DMS53 treated with DMSO at 0.1 percent for 48 hours (cell line): ENCODE measurements around the gene MUC5B.
"Not testable (repeated sequence)": the region's sequence is repeated elsewhere in the genome, so short reads cannot be mapped to it uniquely, and the experiment has no call there.

Experiments
- DNase-seq: peaks from one replicate; lab custom pipeline; 2025; ENCODE audit not compliant: unreplicated experiment; lab: John Stamatoyannopoulos, UW

Gene MUC5B

DNA sequence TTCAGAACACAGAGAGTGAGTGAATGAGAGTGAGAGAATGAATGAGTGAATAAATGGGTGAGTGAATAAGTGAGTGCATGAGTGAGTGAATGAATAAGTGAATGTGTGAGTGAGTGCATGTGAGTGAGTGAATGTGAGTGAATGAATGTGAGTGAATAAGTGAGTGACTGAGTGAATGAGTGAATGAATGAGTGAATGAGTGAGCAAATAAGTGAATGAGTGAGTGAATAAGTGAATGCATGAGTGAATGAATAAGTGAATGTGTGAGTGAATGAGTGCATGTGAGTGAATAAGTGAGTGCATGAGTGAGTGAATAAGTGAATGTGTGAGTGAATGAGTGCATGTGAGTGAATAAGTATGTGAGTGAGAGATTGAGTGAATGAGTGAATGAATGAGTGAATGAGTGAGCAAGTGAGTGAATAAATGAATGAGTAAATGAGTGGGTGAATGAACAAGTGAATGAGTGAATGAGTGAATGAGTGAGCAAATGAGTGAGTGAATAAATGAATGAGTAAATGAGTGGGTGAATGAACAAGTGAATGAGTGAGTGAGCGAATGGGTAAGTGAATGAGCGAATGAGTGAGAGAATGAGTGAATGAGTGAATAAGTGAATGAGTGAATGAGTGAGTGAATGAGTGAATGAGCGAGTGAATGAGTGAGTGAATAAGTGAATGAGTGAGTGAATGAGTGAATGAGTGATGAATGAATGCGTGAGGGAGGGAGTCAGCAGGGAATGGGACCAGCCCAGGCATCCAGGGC, 21.3 kb upstream of the MUC5B start:
- DNase-seq, result no peak

- no peak for DNase-seq
These were observed 20.6 kb upstream of the MUC5B start for GRCh38 chr11:1202154-1202775.

- DNase-seq, result peak; percentile 27
These were observed 19.9 kb upstream of the MUC5B start for GRCh38 chr11:1202776-1203504.

- no peak for DNase-seq
These were observed 19.2 kb upstream of the MUC5B start for GRCh38 chr11:1203505-1204271.

- no peak for DNase-seq
These were observed 18.3 kb upstream of the MUC5B start for GRCh38 chr11:1204381-1205101.

DNA sequence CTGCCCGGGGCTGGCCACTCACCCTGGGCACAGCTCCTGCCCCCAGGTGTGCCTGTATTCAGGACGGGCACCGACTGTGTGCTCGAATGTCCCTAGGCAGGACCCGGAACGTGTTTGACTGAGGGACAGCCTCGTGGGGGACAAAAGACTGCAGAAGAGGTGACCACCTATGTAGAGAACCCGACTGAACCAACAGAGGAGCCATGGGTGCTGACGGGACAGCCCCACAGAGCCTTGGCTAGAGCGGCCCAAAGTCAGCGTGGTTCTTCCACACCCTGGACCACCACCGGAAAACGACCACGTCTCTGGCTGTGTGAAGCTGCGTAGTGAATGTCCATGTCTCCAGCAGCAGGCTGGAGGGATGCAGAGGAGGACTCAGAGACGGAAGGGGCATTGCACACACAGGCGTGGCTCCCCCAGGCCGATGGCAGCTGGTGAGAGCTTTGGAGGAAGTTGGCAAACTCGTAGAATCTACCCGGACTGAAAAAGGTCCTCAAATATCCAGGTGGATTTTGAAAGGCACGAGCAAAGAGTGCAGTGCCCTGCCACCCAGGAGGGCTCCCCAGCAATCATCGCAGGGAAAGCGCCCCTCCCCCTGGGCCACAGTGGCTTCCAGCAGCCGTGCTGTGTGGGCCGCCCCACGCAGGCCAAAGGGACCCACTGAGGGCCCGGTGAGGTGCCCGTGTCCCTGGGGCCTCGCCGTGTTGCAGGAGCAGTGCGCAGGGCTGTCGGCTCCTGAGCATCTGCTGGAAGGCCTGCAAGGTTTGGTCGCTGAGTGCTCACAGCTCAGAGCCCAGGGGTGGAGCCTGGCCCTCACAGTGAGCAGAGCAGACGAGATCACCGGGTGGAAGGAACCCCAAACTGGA, 17.5 kb upstream of the MUC5B start:
- DNase-seq, result no peak

DNA sequence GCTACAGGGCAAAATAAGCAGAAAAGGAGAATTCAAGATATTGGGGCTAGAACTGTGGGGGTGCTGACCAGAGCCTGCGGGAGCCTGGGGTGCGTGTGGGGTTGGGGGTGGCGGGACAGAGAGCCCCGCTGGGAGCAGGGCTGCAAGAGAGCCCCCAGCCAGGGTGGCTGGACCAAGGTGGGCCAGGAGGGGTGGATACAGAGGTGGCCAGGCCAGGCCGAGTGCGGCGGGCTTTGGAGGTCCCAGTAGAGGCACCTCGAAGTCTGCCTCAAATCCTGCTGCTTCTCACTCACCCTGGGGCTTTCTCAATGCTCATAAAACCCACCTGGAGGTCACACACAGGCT, 16.9 kb upstream of the MUC5B start:
- no peak for DNase-seq

GRCh38 chr11:1206391-1207271, 16.2 kb upstream of the MUC5B start:
- no peak for DNase-seq

DNA sequence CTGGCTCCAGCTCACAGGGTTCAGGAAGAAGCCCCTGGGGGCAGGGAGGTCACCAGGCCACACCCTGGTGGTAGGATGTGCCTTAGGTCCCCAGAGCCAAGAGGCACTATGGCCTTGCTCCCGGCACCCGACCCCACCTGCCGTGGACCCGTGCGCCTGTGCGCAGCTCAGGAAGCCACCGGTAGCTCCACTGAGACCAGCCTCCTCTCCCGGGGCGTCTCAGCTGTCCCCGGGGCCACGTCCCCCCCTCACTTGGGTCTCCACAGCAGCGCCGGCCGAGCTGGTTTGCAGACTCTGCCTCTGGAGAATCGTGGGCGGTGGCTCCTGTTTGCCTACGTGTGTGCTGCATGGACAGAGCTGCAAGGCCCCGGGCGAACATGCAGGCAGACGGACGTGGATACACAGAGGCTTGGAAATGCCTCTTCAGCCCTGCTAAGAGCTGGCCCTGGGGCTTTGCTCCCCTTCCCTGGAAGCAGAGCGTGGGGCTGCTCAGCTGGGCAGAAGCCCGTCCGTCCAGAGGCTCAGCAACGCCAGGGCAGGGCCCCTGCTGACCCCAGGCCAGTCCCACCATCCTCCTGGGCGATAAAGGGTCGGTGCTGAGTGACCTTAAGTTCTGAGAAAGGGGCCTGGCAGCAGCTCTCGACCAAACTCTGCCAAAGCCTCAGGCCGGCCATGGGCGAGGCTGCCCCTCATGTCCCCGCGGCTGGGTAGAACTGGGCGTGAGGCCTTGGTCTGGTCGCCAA, 15.3 kb upstream of the MUC5B start:
- DNase-seq, result no peak

DNA sequence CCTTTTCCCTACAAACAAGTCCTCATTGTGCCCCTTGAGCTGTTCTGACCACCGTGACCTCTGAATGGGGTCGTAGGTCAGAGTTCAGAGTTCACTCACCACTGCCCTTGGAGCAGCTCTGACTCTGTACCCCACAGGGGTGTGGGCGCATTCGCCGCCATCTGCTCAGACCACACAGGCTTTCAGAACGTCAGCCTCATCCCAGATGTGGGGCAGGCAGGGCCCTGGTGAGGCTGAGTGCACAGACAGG, 14.8 kb upstream of the MUC5B start:
- no peak for DNase-seq

DNA sequence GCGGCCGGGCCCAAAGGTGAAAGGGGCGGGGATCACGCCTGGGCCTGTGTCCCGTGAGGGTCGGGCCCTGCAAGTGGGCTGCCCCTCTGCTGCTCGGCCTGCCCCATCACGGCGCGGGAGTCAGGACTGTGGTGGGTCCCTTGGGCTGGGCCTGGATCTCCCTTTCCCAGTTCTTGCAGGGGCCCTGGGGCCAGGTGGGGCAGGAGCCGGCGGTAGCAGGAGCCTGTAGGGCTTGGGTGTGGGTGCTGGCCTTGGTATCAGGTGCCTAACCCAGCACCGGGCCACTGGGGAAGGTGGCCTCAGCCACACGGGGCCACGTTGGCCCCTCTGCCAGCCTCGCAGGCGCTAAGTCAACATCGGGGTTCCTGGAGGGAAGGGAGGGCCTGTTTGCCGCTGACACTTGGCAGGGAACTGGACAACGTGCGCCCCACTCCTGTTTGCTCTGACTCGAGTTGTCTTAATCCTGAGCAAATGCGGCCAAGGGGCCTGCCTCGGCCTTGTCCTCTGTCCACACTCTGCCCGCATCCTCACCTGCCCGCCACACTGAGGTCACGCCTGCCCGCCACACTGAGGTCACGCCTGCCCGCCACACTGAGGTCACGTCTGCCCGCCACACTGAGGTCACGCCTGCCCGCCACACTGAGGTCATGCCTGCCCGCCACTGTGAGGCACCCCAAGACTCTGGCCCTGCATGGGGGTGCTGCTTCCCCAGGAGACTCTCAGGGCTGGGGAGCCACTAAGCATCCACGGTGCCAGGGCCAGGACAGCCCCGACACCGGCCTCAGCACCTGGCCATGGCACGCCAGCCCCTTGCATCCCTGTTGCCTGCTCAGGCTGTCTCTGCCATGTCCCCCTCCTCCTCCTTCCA, 14.2 kb upstream of the MUC5B start:
- DNase-seq, result no peak

GRCh38 chr11:1209371-1210057, 13.4 kb upstream of the MUC5B start:
- no peak for DNase-seq

GRCh38 chr11:1211838-1212237, 11.0 kb upstream of the MUC5B start:
- no peak for DNase-seq

DNA sequence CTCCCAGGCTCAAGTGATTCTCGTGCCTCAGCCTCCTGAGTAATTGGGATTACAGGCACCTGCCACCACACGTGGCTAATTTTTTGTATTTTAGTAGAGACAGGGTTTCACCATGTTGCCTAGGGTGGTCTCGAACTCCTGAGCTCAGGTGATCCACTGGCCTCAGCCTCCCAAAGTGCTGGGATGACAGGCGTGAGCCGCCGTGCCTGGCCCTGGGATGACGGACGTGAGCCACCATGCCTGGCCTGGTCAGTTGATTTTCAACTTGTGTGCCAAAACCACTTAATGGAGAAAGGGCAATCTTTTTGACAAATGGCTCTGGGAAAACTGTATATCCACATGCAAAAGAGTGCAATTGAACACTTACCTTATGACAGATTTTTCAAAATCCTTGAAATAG, 7.0 kb upstream of the MUC5B start:
- not testable (repeated sequence) for DNase-seq

DNA sequence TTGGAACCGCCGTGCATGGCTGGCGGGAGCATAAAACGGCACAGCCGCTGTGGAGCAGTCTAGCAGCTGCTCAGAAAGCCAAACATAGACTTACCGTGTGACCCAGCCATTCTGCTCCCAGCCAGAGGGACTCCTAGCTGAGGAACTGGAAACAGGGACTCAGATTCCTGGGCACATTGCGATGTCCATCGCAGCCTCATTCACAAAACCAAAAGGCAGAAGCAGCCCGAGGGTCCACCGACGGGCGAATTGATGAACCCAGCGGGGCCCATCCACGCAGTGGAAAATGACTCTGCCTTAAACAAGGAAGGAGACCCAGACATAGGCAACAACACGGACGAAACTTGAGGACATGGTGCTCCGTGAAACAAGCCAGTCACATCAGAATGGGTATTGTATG, 5.7 kb upstream of the MUC5B start:
- no peak for DNase-seq

DNA sequence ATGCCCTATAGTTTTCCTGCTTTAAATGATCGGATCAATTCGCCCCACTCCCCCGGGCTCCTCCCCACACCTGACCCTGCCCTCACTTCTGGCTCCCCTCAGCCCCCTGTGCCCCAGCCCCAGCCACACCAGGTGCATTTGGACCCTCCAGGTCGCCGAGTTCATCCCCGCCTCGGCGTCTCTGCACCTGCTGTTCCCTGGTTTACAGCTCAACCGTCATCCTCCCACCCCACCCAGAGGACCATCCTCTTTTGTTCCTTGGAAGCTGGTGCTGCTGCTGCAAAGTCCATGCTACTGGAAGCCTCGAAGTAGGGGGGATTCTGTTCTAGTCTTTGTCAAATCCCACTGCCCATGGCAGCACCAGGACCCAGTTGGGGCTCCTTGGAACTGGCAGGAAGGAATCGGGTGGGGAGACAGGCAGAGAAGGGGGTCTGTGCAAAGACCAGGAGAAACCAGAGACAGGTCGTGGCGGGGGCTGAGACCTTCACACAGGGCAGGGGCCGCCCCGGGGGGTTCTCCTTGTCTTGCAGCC, 4.5 kb upstream of the MUC5B start:
- no peak for DNase-seq
